Inflammatory macrophage treated with lipopolysaccharide for 1 hour (primary cell): ENCODE data around the gene MSI2.
A peak's percentile ranks its signal among the peaks of the same experiment; 100 is the strongest.

Experiments
- DNase-seq, 2 donors: peaks; one replicate each; pipeline ENCODE4 v3.0.0-alpha.2; 2020 to 2022

The MSI2 gene

GRCh38 chr17:57533684-57534305 is 277.5 kb downstream of the MSI2 start:
- no peak for DNase-seq

- no peak for DNase-seq
Measured at GRCh38 chr17:57534863-57535248, 278.5 kb downstream of the MSI2 start.

- DNase-seq, result no peak
Measured at GRCh38 chr17:57535249-57535966, 279.1 kb downstream of the MSI2 start.

- DNase-seq, result no peak
Measured at GRCh38 chr17:57536289-57536688, 280.0 kb downstream of the MSI2 start.

- no peak for DNase-seq
Measured at GRCh38 chr17:57536789-57537523, 280.6 kb downstream of the MSI2 start.

GRCh38 chr17:57537524-57538410 is 281.4 kb downstream of the MSI2 start:
- DNase-seq, result no peak

GRCh38 chr17:57538736-57539456 is 282.6 kb downstream of the MSI2 start:
- no peak for DNase-seq

- no peak for DNase-seq
Measured at GRCh38 chr17:57539529-57540301, 283.4 kb downstream of the MSI2 start.

- no peak for DNase-seq
Measured at GRCh38 chr17:57540596-57540995, 284.3 kb downstream of the MSI2 start.

GRCh38 chr17:57541049-57541448 is 284.7 kb downstream of the MSI2 start:
- no peak for DNase-seq

GRCh38 chr17:57541472-57542394 is 285.4 kb downstream of the MSI2 start:
- peak; percentile 60 to 66 for DNase-seq

GRCh38 chr17:57542510-57542909 is 286.2 kb downstream of the MSI2 start:
- no peak for DNase-seq

- no peak for DNase-seq
Measured at GRCh38 chr17:57543230-57543629, 286.9 kb downstream of the MSI2 start.

GRCh38 chr17:57544401-57544800 is 288.1 kb downstream of the MSI2 start:
- no peak for DNase-seq

- DNase-seq, result no peak
Measured at GRCh38 chr17:57544834-57545463, 288.6 kb downstream of the MSI2 start.

GRCh38 chr17:57545731-57546342 is 289.5 kb downstream of the MSI2 start:
- no peak for DNase-seq

- DNase-seq, result no peak
Measured at GRCh38 chr17:57548421-57549410, 292.4 kb downstream of the MSI2 start.

GRCh38 chr17:57549468-57549867 is 293.1 kb downstream of the MSI2 start:
- no peak for DNase-seq
